Measurements from ENCODE around the gene ADRM1. TPM values are rescaled to one million over a fixed set of nuclear protein-coding genes. Genes with fewer than 3 reads are reported as not detected.

Gene ADRM1
- total RNA-seq, 4 donors from 2014 or later, result 127 to 184 (median 173) TPM

- H3K27ac ChIP-seq (replicated peaks in 1 of 4), result no peak overlapping the region
- H3K27me3 ChIP-seq, result no peaks in the 10 kb centered on the region
- TF ChIP-seq POLR2A (IDR thresholded peaks at IDR 0.05; ENCODE audit: low read depth), result no peak
- TF ChIP-seq EP300 (IDR thresholded peaks at IDR 0.05), result no peak
- TF ChIP-seq, protein P1, sequence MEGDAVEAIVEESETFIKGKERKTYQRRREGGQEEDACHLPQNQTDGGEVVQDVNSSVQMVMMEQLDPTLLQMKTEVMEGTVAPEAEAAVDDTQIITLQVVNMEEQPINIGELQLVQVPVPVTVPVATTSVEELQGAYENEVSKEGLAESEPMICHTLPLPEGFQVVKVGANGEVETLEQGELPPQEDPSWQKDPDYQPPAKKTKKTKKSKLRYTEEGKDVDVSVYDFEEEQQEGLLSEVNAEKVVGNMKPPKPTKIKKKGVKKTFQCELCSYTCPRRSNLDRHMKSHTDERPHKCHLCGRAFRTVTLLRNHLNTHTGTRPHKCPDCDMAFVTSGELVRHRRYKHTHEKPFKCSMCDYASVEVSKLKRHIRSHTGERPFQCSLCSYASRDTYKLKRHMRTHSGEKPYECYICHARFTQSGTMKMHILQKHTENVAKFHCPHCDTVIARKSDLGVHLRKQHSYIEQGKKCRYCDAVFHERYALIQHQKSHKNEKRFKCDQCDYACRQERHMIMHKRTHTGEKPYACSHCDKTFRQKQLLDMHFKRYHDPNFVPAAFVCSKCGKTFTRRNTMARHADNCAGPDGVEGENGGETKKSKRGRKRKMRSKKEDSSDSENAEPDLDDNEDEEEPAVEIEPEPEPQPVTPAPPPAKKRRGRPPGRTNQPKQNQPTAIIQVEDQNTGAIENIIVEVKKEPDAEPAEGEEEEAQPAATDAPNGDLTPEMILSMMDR (IDR thresholded peaks at IDR 0.05), result no peak
- TF ChIP-seq POLR2AphosphoS5 (IDR thresholded peaks at IDR 0.05), result no peak
- intact Hi-C loops (cut with DNase I), result no loop called here
- H3K4me1 ChIP-seq, result peaks cover 0 to 5% (median 0%) of the 10 kb centered on the region in 4 donors
- DNase-seq (ENCODE audit: extremely low spot score), result no peak
- H3K36me3 ChIP-seq, result peaks cover 87 to 94% (median 92%) of the 10 kb centered on the region in 4 donors
- no peak overlapping the region for H3K4me3 ChIP-seq
- WGBS, result no CpG with 5 or more reads among the region's 12 CpGs
- H3K9me3 ChIP-seq, result no peaks in the 10 kb centered on the region
Measured at GRCh38 chr20:62315773-62316172, 13.0 kb downstream of the ADRM1 start.

DNA sequence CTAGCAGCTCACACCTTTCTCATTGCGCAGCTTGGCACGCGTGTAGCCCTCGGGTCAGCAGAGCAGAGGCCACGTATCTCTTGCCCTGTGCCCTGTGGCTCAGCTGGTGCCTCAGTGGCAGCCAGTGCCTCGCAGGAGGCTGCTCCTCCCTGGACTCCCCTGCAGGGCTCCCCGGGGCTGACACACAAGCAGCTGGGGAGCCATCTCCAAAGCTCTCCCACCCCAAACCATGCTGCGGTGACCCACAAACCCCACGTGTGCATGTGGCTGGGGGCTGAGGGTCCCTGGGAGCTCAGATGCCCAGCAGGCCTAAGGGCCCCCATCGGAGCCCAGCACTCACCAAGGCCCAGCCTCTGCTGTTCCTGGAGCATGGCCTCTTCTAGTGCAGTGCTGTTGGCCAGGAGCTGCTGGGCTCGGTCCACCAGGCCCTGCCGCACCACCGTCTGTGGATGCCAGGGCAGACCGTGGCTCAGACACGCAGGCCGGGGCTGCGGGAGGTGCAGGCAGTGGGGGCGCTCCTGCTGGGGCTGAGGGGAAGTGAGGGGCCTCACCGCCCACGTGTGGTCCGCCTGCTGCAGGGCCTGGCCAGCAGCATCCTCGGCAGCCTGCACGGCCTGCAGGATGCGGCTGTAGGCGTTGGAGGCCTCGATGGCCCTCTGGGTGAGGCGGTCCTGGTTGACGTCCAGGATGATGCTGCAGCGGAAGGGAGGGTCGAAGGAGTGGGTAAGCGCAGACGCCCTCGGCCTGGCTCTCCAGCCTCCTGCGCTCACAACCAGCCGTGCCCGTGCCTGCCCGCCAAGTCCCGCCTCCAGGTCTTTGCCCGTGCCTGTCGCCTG lies 13.8 kb downstream of the ADRM1 start:
- 84% methylated on average over 14 of the region's 40 CpGs for WGBS
- H3K36me3 ChIP-seq, result peaks cover 80 to 89% (median 86%) of the 10 kb centered on the region in 4 donors
- DNase-seq (ENCODE audit: extremely low spot score), result no peak
- TF ChIP-seq POLR2AphosphoS5 (IDR thresholded peaks at IDR 0.05) (no peak), POLR2A (IDR thresholded peaks at IDR 0.05; ENCODE audit: low read depth) (no peak), EP300 (IDR thresholded peaks at IDR 0.05) (no peak)
- TF ChIP-seq, protein P1 (IDR thresholded peaks at IDR 0.05), result no peak
- no peaks in the 10 kb centered on the region for H3K27me3 ChIP-seq
- H3K27ac ChIP-seq (replicated peaks in 1 of 4), result peak overlapping the region in 1 of 4 donors; percentile 14
- no peak overlapping the region for H3K4me3 ChIP-seq
- intact Hi-C loops (cut with DNase I), result no loop called here
- H3K9me3 ChIP-seq, result no peaks in the 10 kb centered on the region
- H3K4me1 ChIP-seq, result peaks cover 0 to 5% (median 0%) of the 10 kb centered on the region in 4 donors

DNA sequence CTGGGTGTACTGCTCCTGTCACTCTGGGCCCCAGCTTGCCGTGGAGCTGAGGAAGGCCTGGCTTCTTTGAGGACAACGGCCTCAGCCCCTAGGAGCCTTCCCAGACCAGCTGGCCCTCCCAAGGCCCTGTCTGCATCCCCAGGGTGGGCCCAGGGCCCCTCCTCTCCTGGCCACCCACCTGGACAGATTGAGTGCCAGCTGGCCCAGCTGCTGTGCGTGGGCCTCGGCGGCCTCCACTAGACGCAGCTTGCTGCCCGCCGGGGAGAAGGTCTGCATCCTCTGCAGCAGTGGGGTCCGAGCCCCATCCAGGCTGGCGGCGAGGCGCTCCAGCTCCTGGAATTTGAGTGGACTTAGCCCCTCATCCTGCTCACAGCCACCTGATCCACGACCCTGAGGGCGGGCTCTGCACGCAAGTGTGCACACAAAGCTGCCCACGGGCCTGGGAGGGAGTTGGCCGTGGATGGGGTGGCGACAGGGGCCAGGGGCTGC lies 14.4 kb downstream of the ADRM1 start:
- Histone ChIP-seq H3K36me3 (peaks cover 78 to 89% (median 86%) of the 10 kb centered on the region in 4 donors), H3K4me3 (no peak overlapping the region), H3K4me1 (peaks cover 0 to 5% (median 0%) of the 10 kb centered on the region in 4 donors), H3K27ac (replicated peaks in 1 of 4) (peak overlapping the region in 1 of 4 donors; percentile 14), H3K9me3 (no peaks in the 10 kb centered on the region), H3K27me3 (no peaks in the 10 kb centered on the region)
- TF ChIP-seq POLR2AphosphoS5 (IDR thresholded peaks at IDR 0.05) (no peak), POLR2A (IDR thresholded peaks at IDR 0.05; ENCODE audit: low read depth) (no peak), EP300 (IDR thresholded peaks at IDR 0.05) (no peak)
- TF ChIP-seq, protein P1 (IDR thresholded peaks at IDR 0.05), result no peak
- no peak for DNase-seq (ENCODE audit: extremely low spot score)
- WGBS, result no CpG with 5 or more reads among the region's 18 CpGs
- intact Hi-C loops (cut with DNase I), result no loop called here

DNA sequence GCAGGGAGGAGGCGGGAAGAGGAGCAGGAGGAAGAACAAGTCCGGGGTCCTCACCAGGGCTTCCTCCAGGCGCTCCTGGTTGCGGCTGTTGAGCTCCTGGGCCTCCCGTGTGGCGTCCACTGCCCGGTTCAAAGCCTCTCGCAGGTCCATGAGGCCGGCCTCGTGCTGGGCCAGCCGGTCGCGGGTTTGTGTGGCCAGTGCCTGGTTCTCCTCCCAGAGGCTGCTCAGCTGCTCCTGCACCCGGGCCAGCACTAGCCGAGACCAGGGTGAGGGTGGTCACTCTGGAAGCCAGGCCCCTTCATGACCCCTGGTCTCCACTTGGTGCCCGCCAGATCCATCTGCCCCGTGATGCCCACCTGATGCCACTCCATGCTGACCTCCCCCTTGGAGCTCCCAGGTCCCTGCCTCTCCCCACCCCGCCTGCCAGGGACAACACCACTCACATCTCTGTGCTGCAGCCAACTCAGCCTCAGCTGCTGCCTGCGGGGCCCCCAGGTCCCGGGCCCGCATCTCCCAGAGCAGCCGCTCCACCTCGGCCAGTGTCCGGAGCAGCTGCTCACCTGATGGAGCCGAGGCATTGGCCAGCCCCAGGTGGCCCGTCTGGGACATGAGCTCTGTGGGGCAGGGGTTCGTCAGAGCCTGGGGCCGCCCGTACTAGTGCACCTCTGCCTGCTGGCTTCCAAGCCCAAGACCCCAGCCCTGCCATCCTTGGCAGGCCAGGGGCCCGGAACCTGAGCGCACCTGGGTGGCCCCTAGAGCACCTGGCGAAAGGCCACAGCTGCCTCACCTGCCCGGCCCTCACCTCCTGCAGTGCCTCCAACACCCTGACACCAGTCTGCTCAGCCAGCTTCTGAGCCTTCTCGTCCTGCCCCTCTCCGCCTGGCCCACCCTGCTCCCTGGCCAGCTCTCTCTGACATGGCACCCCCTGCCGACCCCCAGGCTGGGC lies 15.9 kb downstream of the ADRM1 start:
- H3K27me3 ChIP-seq, result no peaks in the 10 kb centered on the region
- intact Hi-C loops (cut with DNase I), result no loop called here
- TF ChIP-seq EP300 (IDR thresholded peaks at IDR 0.05) (no peak), POLR2A (IDR thresholded peaks at IDR 0.05; ENCODE audit: low read depth) (no peak), POLR2AphosphoS5 (IDR thresholded peaks at IDR 0.05) (no peak)
- TF ChIP-seq, protein P1 (IDR thresholded peaks at IDR 0.05), result no peak
- H3K4me3 ChIP-seq, result no peak overlapping the region
- 88% methylated on average over 26 of the region's 36 CpGs for WGBS
- H3K4me1 ChIP-seq, result peaks cover 0 to 5% (median 0%) of the 10 kb centered on the region in 4 donors
- no peak for DNase-seq (ENCODE audit: extremely low spot score)
- peak overlapping the region in 2 of 4 donors; percentile 27 to 57 for H3K27ac ChIP-seq (replicated peaks in 1 of 4)
- no peaks in the 10 kb centered on the region for H3K9me3 ChIP-seq
- H3K36me3 ChIP-seq, result peaks cover 74 to 89% (median 86%) of the 10 kb centered on the region in 4 donors

Data from esophagus muscularis mucosa (tissue), 4 donors.